A549 (cell line): ENCODE measurements around the gene SBNO2. TPM values are rescaled to one million over a fixed set of nuclear protein-coding genes. Genes with fewer than 3 reads are reported as not detected.

Experiments used
- ATAC-seq, 2 experiments: fragments of 200-7000 bp in 1 of 2; fragments of >200 bp in 1 of 2; cut with Nextera tagmentation in 1 of 2; cut with Tn5 transposase in 1 of 2; 3 replicates each; pipeline versions ENCODE4 v1.8.0 to v1.9.1; 2018 to 2020; ENCODE audit warnings: mild to moderate bottlenecking in 1 of 2, moderate library complexity in 1 of 2
- CTCF ChIA-PET: fragments of 300-600 bp; sonication (Branson Sonifier 250); formaldehyde crosslinking; extraction: SDS; loops from one replicate; lab custom pipeline; 2021; ENCODE audit warnings: antibody characterized with exemption, inconsistent platforms; lab: Yijun Ruan, JAX
- POLR2A ChIA-PET: fragments of 350-600 bp; formaldehyde crosslinking; extraction: SDS; loops from one replicate; lab custom pipeline; 2021; ENCODE audit warnings: antibody characterized with exemption, inconsistent platforms; lab: Yijun Ruan, JAX
- DNase-seq, 2 experiments: peaks; one replicate each; pipeline versions ENCODE4 v3.0.0 to v3.0.0-alpha.2; 2011 to 2016; ENCODE audit warnings: low read depth in 1 of 2, low spot score in 1 of 2
- FAIRE-seq: peaks from 2 replicates; lab custom pipeline; 2011; peaks lifted over from hg19 to GRCh38; lab: Jason Lieb, UNC
- H3K27ac ChIP-seq, 2 experiments: fragments of >200 bp; sonication (Bioruptor Twin); formaldehyde crosslinking; 3 replicates each; pipeline ENCODE4 v1.5.1; 2016 to 2017
- H3K4me1 ChIP-seq: fragments of >200 bp; sonication (Bioruptor Twin); formaldehyde crosslinking; 3 replicates; pipeline ENCODE4 v1.6.1; 2016
- H3K4me2 ChIP-seq: fragments of >200 bp; sonication (Bioruptor Twin); formaldehyde crosslinking; 3 replicates; pipeline ENCODE4 v1.6.1; 2016
- H3K4me3 ChIP-seq: fragments of >200 bp; sonication (Bioruptor Twin); formaldehyde crosslinking; 3 replicates; pipeline ENCODE4 v1.5.1; 2016
- H3K9me3 ChIP-seq: fragments of >200 bp; sonication (Bioruptor Twin); formaldehyde crosslinking; 3 replicates; pipeline ENCODE4 v1.6.1; 2016
- BHLHE40 ChIP-seq: IDR thresholded peaks from 2 replicates; pipeline ENCODE4 v1.6.1; 2012; ENCODE audit warnings: low read depth, low read length, inconsistent platforms
- CBX2 ChIP-seq: fragments of 200-600 bp; sonication (generic); IDR thresholded peaks from 2 replicates; pipeline ENCODE4 v1.6.1; 2016; ENCODE audit warnings: low read depth, mild to moderate bottlenecking, borderline replicate concordance
- CBX8 ChIP-seq: fragments of 200-600 bp; sonication (generic); IDR thresholded peaks from 2 replicates; pipeline ENCODE4 v1.6.1; 2016
- FOSB ChIP-seq: fragments of 250-450 bp; sonication (Bioruptor Pico); IDR thresholded peaks from 2 replicates; pipeline ENCODE4 v1.5.0; 2020; ENCODE audit warnings: mild to moderate bottlenecking, moderate library complexity
- FOXS1 ChIP-seq: fragments of 250-450 bp; sonication (Bioruptor Pico); IDR thresholded peaks from 2 replicates; pipeline ENCODE4 v1.5.0; 2020; ENCODE audit warnings: mild to moderate bottlenecking, moderate library complexity
- GATA3 ChIP-seq: IDR thresholded peaks from 2 replicates; pipeline ENCODE4 v1.6.1; 2012; ENCODE audit warnings: borderline replicate concordance
- HDAC2 ChIP-seq: fragments of 200-600 bp; sonication (generic); IDR thresholded peaks from 2 replicates; pipeline ENCODE4 v1.6.1; 2016
- HEYL ChIP-seq: fragments of 250-450 bp; sonication (Bioruptor Pico); IDR thresholded peaks from 2 replicates; pipeline ENCODE4 v1.8.0; 2021; ENCODE audit warnings: mild to moderate bottlenecking, moderate library complexity
- HOXB13 ChIP-seq: fragments of 250-450 bp; sonication (Bioruptor Pico); IDR thresholded peaks from 2 replicates; pipeline ENCODE4 v1.5.0; 2020; ENCODE audit warnings: low read depth, mild to moderate bottlenecking, moderate library complexity
- JUN ChIP-seq, 2 experiments: fragments of >200 bp; sonication (Bioruptor Twin); formaldehyde crosslinking; IDR thresholded peaks; 2 replicates in 1 of 2; 3 replicates in 1 of 2; pipeline ENCODE4 v1.6.1; 2016 to 2017
- KDM5A ChIP-seq: fragments of 200-600 bp; sonication (generic); IDR thresholded peaks from 2 replicates; pipeline ENCODE4 v1.6.1; 2016; ENCODE audit warnings: antibody characterized with exemption, mild to moderate bottlenecking
- MYC ChIP-seq: IDR thresholded peaks from 2 replicates; pipeline ENCODE4 v1.6.1; 2012; ENCODE audit warnings: mild to moderate bottlenecking, inconsistent platforms, low read length, improper control_type of control experiment, borderline replicate concordance
- NPAS2 ChIP-seq: fragments of 250-450 bp; sonication (Bioruptor Pico); IDR thresholded peaks from 2 replicates; pipeline ENCODE4 v1.8.0; 2022; ENCODE audit warnings: mild to moderate bottlenecking, moderate library complexity, borderline replicate concordance
- NR3C1 ChIP-seq: fragments of >200 bp; sonication (Bioruptor Twin); formaldehyde crosslinking; IDR thresholded peaks from 3 replicates; pipeline ENCODE4 v1.6.1; 2017
- PHF8 ChIP-seq: fragments of 200-600 bp; sonication (generic); IDR thresholded peaks from 2 replicates; pipeline ENCODE4 v1.6.1; 2016; ENCODE audit warnings: low read depth, mild to moderate bottlenecking, antibody characterized with exemption, moderate library complexity, borderline replicate concordance
- POLR2AphosphoS2 ChIP-seq: conservative IDR thresholded peaks from 2 replicates; pipeline ENCODE4 v1.6.1; 2012; ENCODE audit warnings: low read length, improper control_type of control experiment, inconsistent platforms
- RFX5 ChIP-seq: fragments of 450-650 bp; IDR thresholded peaks from 2 replicates; pipeline ENCODE4 v1.7.1; 2014; ENCODE audit warnings: antibody characterized with exemption, mild to moderate bottlenecking, moderate library complexity
- TFCP2L1 ChIP-seq: fragments of 250-450 bp; sonication (Bioruptor Pico); IDR thresholded peaks from 2 replicates; pipeline ENCODE4 v1.5.0; 2021; ENCODE audit warnings: mild to moderate bottlenecking
- TP53 ChIP-seq: fragments of 250-450 bp; sonication (Bioruptor Pico); IDR thresholded peaks from 2 replicates; pipeline ENCODE4 v1.5.0; 2021; ENCODE audit warnings: mild to moderate bottlenecking, moderate library complexity
- ZC3H11A ChIP-seq: fragments of 450-650 bp; IDR thresholded peaks from 2 replicates; pipeline ENCODE4 v1.6.1; 2014; ENCODE audit warnings: antibody characterized with exemption, mild to moderate bottlenecking
- ZSCAN20 ChIP-seq: fragments of 250-450 bp; sonication (Bioruptor Pico); IDR thresholded peaks from 2 replicates; pipeline ENCODE4 v1.8.0; 2022; ENCODE audit warnings: mild to moderate bottlenecking, moderate library complexity
- WGBS: methylation state at CpG from one replicate; pipeline ENCODE4 v1.1.6; 2017; ENCODE audit errors: missing lambda C conversion rate; 5-methylcytosine and 5-hydroxymethylcytosine counted together
- polyA plus RNA-seq, 4 experiments: library from polyadenylated mRNA; depleted of rRNA in 3 of 4; stranded (reverse); fragments of >200 nt; fragmentation: RNase III in 1 of 4; extraction: RNeasy Plus Mini Kit Qiagen cat#74134 plus additional on column Dnase treatment in 1 of 4; gene quantifications; 2 replicates in 3 of 4; 3 replicates in 1 of 4; pipeline ENCODE4 v1.2.3, GENCODE V29; 2011 to 2017
- TF ChIP-seq, protein P1 (sequence below): fragments of 250-450 bp; sonication (Bioruptor Pico); IDR thresholded peaks from 2 replicates; pipeline ENCODE4 v1.5.0; 2021; ENCODE audit warnings: mild to moderate bottlenecking, moderate library complexity, borderline replicate concordance
- TF ChIP-seq, protein P2 (sequence below): fragments of 250-450 bp; sonication (Bioruptor Pico); IDR thresholded peaks from 2 replicates; pipeline ENCODE4 v1.5.0; 2020; ENCODE audit warnings: low read depth, mild to moderate bottlenecking, moderate library complexity
- TF ChIP-seq, protein P3 (sequence below): fragments of >200 bp; sonication (Bioruptor Twin); formaldehyde crosslinking; IDR thresholded peaks from 2 replicates; pipeline ENCODE4 v1.6.1; 2016
- TF ChIP-seq, protein P4 (sequence below): IDR thresholded peaks from 2 replicates; pipeline ENCODE4 v1.6.1; 2012
- TF ChIP-seq, protein P5 (sequence below): fragments of >200 bp; sonication (Bioruptor Twin); formaldehyde crosslinking; IDR thresholded peaks from 3 replicates; pipeline ENCODE4 v1.5.1; 2016
- TF ChIP-seq, protein P6 (sequence below): fragments of 450-650 bp; IDR thresholded peaks from 2 replicates; pipeline ENCODE4 v1.6.1; 2014; ENCODE audit warnings: antibody characterized with exemption

Gene SBNO2
- polyA plus RNA-seq, 2 of the 4 experiments (the other 2 are of a cell fraction), result 6.8 to 27.0 TPM

DNA sequence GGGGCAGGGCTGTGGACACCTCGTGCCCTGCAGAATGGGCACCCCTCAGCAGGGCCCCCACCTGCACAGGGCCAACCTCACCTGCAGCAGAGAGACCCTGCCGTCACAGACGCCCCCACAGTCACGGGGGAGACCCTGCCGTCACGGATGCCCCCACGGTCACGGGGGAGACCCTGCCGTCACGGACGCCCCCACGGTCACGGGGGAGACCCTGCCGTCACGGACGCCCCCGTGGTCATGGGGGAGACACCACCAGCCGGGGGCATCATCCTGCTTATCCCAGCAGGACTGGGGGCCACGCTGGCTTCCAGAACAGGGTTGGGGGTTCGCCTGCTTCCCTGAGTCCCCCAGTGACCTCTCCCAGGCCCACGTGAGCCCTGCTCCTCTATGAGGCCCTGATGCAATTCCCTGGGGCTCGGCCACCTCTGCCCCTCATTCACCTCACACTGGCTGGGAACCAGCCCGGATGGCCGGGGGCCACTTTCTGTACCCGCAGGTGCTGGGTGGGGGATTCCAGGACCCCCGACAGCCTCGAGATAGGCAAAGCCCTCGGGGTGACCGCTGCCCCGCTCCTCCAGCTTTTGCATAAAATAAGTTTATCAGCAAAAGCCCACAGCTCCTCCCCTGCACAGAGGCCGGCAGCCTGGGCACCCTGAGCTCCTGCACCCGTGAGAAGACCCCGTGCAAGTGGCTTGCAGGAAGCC is 23.6 kb downstream of the SBNO2 start (continued):
- TF ChIP-seq, protein P1, sequence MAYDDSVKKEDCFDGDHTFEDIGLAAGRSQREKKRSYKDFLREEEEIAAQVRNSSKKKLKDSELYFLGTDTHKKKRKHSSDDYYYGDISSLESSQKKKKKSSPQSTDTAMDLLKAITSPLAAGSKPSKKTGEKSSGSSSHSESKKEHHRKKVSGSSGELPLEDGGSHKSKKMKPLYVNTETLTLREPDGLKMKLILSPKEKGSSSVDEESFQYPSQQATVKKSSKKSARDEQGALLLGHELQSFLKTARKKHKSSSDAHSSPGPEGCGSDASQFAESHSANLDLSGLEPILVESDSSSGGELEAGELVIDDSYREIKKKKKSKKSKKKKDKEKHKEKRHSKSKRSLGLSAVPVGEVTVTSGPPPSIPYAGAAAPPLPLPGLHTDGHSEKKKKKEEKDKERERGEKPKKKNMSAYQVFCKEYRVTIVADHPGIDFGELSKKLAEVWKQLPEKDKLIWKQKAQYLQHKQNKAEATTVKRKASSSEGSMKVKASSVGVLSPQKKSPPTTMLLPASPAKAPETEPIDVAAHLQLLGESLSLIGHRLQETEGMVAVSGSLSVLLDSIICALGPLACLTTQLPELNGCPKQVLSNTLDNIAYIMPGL (CRISPR knock-in tag), result no peak
- TF ChIP-seq RFX5, result no peak
- TF ChIP-seq, protein P2, sequence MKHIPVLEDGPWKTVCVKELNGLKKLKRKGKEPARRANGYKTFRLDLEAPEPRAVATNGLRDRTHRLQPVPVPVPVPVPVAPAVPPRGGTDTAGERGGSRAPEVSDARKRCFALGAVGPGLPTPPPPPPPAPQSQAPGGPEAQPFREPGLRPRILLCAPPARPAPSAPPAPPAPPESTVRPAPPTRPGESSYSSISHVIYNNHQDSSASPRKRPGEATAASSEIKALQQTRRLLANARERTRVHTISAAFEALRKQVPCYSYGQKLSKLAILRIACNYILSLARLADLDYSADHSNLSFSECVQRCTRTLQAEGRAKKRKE (CRISPR knock-in tag), result no peak

DNA sequence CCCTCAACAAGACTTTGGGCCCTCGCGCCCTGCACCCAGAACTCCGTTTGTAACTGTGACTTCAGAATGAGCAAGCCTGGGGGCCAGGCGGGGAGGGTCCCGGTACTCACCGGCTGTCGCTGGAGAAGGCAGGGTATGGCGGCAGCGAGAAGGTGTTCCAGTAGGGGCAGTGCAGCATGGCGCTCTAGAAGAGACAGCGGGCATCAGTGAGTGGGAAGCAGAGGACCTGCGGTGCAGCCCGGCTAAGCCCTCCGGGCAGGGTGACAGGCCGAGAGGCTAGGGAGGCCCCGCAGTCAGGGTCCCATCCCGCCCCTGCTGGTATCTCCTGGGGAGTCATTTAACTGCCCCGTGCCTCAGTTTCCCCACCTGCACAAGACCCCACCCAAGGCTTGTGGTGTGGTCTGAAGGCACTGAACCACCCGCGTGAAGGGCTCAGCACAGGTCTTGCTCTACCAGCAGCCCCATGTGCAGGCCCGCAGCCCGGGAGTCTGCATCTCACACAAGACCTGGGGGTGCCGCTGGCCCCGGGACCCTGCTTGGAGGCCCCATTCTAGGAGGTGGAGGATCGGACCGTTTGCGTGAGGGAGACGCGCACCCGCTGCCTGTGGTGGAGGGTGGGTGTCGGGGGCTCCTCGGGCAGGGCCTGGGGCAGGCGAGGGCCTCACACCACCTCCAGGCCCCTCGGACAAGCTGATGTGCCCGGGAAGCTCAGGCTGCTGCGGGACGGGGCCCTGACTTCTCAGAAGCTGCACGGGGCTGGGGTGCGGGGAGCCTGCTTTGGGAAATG is 24.6 kb downstream of the SBNO2 start:
- H3K27ac ChIP-seq, result peak overlapping the region in 1 of 2 experiments; percentile 73; a peak in 3 of 6 replicates
- FAIRE-seq, result no peak
- no peak overlapping the region for H3K4me3 ChIP-seq
- H3K4me1 ChIP-seq, result peaks cover 24% of the 10 kb centered on the region
- H3K4me2 ChIP-seq, result no peak overlapping the region
- DNase-seq, result no peak
- WGBS, result 97% methylated on average over 16 of the region's 39 CpGs
- no peak for TF ChIP-seq HDAC2
- TF ChIP-seq NR3C1, result no peak
- TF ChIP-seq HEYL (CRISPR knock-in tag), result no peak
- no peak for TF ChIP-seq KDM5A
- TF ChIP-seq RFX5, result no peak
- TF ChIP-seq POLR2AphosphoS2, result no peak
- no peak for TF ChIP-seq JUN (IDR thresholded peaks at IDR 0.05)
- TF ChIP-seq FOSB (CRISPR knock-in tag), result no peak
- TF ChIP-seq, protein P3, sequence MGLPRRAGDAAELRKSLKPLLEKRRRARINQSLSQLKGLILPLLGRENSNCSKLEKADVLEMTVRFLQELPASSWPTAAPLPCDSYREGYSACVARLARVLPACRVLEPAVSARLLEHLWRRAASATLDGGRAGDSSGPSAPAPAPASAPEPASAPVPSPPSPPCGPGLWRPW, result no peak
- no peak for TF ChIP-seq CBX8
- no peak for TF ChIP-seq HOXB13 (CRISPR knock-in tag)
- no peak for TF ChIP-seq TP53 (CRISPR knock-in tag)
- TF ChIP-seq, protein P4, sequence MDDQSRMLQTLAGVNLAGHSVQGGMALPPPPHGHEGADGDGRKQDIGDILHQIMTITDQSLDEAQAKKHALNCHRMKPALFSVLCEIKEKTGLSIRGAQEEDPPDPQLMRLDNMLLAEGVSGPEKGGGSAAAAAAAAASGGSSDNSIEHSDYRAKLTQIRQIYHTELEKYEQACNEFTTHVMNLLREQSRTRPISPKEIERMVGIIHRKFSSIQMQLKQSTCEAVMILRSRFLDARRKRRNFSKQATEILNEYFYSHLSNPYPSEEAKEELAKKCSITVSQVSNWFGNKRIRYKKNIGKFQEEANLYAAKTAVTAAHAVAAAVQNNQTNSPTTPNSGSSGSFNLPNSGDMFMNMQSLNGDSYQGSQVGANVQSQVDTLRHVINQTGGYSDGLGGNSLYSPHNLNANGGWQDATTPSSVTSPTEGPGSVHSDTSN, result no peak
- TF ChIP-seq MYC, result no peak
- TF ChIP-seq ZC3H11A, result no peak
- TF ChIP-seq, all 56 proteins: peak for 0
- CTCF ChIA-PET, result no interaction called here
- no peaks in the 10 kb centered on the region for H3K9me3 ChIP-seq
- ATAC-seq, result peak in 1 of 2 experiments; percentile 2; a peak in 1 of 6 replicates
- POLR2A ChIA-PET, result no interaction called here

DNA sequence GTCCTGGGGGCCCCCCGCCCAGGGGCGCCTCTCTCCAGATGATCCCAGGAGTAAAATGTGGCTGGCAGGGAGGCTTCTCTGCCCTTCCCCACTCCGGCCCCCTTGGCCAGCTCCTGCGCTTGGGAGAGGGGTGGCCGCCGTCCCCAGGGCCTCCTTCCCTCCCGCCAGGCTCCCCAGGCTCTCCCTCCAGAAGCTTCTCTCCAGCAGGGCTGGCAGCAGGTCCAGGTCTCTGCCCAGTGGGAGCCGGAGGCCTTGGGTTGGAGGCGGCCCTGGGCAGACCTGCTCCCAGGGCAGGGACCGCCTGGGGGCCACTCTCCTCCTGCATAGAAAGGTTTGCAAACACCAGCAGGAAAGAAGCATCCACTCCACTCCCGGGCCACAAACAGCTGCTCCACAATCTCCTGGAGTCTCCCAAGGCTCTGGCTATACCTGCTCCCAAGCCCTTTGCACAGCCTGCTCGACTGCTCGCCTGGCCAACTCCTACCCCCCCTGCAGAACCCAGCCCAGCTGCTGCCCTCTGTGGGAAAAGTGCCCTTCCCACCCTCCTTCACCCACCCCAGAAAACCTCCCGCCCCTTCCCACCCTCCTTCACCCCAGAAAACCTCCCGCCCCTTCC is 26.0 kb downstream of the SBNO2 start:
- DNase-seq (peak in 1 of 2 experiments; percentile 56), FAIRE-seq (no peak), ATAC-seq (peak; percentile 45 to 56)
- no peaks in the 10 kb centered on the region for H3K9me3 ChIP-seq
- WGBS, result 67% methylated on average over 12 of the region's 15 CpGs
- no peak overlapping the region for H3K4me3 ChIP-seq
- ChIA-PET CTCF (interaction anchor here (1.1 kb wide), 1 partner anchor 11 kb away, joined by 3 read pairs; no protein-coding TSS in a partner anchor), POLR2A (no interaction called here)
- no peak overlapping the region for H3K4me2 ChIP-seq
- peak overlapping the region; percentile 17 to 68; a peak in 4 of 6 replicates for H3K27ac ChIP-seq
- peaks cover 16% of the 10 kb centered on the region for H3K4me1 ChIP-seq
- TF ChIP-seq KDM5A, result no peak
- no peak for TF ChIP-seq FOXS1 (CRISPR knock-in tag)
- TF ChIP-seq PHF8, result no peak
- TF ChIP-seq CBX2, result no peak
- no peak for TF ChIP-seq BHLHE40
- TF ChIP-seq, protein P5, sequence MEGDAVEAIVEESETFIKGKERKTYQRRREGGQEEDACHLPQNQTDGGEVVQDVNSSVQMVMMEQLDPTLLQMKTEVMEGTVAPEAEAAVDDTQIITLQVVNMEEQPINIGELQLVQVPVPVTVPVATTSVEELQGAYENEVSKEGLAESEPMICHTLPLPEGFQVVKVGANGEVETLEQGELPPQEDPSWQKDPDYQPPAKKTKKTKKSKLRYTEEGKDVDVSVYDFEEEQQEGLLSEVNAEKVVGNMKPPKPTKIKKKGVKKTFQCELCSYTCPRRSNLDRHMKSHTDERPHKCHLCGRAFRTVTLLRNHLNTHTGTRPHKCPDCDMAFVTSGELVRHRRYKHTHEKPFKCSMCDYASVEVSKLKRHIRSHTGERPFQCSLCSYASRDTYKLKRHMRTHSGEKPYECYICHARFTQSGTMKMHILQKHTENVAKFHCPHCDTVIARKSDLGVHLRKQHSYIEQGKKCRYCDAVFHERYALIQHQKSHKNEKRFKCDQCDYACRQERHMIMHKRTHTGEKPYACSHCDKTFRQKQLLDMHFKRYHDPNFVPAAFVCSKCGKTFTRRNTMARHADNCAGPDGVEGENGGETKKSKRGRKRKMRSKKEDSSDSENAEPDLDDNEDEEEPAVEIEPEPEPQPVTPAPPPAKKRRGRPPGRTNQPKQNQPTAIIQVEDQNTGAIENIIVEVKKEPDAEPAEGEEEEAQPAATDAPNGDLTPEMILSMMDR, result no peak
- TF ChIP-seq, protein P6, sequence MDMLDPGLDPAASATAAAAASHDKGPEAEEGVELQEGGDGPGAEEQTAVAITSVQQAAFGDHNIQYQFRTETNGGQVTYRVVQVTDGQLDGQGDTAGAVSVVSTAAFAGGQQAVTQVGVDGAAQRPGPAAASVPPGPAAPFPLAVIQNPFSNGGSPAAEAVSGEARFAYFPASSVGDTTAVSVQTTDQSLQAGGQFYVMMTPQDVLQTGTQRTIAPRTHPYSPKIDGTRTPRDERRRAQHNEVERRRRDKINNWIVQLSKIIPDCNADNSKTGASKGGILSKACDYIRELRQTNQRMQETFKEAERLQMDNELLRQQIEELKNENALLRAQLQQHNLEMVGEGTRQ, result no peak
- no peak for TF ChIP-seq NPAS2
- no peak for TF ChIP-seq TFCP2L1 (CRISPR knock-in tag)
- TF ChIP-seq GATA3, result no peak
- TF ChIP-seq ZSCAN20, result no peak
